ENCODE measurements around the gene SMG7.

DNA sequence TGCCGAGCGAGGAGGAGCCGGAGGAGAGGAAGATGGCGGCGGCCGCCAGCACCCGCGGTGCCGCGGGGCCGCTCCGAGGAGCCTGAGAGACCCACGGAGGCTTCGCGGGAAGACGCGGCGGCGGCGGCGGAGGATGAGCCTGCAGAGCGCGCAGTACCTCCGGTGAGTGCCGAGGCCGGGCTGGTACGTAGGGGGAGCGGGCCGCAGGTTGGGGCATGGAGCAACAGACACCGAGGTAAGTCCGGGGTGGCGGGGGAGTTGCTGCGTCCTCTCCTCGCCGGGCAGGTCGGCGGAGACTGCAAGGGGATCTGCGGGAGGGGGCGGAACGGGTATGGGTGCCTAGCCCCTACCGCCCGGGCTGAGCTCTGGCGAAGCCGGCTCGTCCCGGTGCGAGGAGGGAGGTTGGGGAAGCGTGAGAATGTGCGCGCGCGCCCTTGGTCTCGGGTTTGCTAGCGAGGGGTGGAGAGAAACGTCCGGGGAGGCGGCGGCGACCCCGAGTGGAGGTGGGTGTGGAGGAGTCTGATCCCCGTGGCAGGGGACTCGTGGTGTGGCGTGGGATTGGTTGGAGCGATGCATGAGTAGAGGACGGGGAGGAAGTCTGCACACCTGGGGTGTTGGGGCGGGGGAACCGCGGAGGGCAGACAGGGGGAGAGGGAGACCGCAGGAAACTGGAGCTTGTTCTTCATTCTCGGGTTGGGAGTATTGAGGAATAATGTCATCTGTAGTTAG, at the start of gene SMG7:
- no peak for TF ChIP-seq CTCF (IDR thresholded peaks at IDR 0.05; ENCODE audit: poor library complexity, severe bottlenecking)
- no peak for TF ChIP-seq TAF1 (IDR thresholded peaks at IDR 0.05; ENCODE audit: low read depth)
- TF ChIP-seq RAD21 (conservative IDR thresholded peaks at IDR 0.05): no peak
- TF ChIP-seq EZH2 (IDR thresholded peaks at IDR 0.05; ENCODE audit: borderline replicate concordance, insufficient read depth, low read length, poor library complexity, severe bottlenecking): no peak
- TF ChIP-seq, protein P1, sequence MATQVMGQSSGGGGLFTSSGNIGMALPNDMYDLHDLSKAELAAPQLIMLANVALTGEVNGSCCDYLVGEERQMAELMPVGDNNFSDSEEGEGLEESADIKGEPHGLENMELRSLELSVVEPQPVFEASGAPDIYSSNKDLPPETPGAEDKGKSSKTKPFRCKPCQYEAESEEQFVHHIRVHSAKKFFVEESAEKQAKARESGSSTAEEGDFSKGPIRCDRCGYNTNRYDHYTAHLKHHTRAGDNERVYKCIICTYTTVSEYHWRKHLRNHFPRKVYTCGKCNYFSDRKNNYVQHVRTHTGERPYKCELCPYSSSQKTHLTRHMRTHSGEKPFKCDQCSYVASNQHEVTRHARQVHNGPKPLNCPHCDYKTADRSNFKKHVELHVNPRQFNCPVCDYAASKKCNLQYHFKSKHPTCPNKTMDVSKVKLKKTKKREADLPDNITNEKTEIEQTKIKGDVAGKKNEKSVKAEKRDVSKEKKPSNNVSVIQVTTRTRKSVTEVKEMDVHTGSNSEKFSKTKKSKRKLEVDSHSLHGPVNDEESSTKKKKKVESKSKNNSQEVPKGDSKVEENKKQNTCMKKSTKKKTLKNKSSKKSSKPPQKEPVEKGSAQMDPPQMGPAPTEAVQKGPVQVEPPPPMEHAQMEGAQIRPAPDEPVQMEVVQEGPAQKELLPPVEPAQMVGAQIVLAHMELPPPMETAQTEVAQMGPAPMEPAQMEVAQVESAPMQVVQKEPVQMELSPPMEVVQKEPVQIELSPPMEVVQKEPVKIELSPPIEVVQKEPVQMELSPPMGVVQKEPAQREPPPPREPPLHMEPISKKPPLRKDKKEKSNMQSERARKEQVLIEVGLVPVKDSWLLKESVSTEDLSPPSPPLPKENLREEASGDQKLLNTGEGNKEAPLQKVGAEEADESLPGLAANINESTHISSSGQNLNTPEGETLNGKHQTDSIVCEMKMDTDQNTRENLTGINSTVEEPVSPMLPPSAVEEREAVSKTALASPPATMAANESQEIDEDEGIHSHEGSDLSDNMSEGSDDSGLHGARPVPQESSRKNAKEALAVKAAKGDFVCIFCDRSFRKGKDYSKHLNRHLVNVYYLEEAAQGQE (IDR thresholded peaks at IDR 0.05; ENCODE audit: borderline replicate concordance): peak; percentile 29

Measured in neural cell (in vitro differentiated cells).